ENCODE measurements around the gene ADAMTSL1. TPM values are rescaled to one million over a fixed set of nuclear protein-coding genes. Genes with fewer than 3 reads are reported as not detected.

ADAMTSL1 gene
- total and polyA plus RNA-seq, 2 donors (not counting 3 experiments of a cell fraction or from before 2014, with no cell fraction given), result 15.0 to 18.4 TPM

DNA sequence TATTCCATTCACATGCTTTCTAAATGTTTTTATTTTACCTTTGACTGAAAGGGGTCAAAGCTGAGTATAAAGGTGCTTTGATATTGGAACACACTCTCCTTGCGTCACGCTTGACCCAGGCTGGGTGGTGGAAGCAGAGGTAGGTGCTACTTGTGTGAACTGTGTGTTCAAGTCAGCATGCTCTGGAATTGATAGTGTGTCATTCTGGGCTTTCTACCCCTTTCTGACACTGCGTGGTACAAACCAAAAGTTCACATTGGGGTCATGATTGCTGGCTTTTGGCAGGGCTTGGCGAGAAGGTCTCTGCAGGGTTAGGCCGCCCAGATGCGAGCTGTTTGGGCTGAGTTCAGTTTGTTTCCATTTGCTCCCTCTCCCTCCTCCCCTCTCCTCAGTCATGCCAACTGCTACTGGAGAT is 131.8 kb downstream of the ADAMTSL1 start:
- H2AFZ ChIP-seq (ENCODE audit: low read depth, low read length), result no peak overlapping the region

More for the DNA sequence above, 131.8 kb downstream of the ADAMTSL1 start:
- H3K9me3 ChIP-seq (replicated peaks; ENCODE audit: control insufficient read depth, insufficient read depth, low read length), result no peaks in the 10 kb centered on the region
- dilution Hi-C loops (cut with MboI; ENCODE audit: extremely low pct_ligation_motif_present, low sequenced_read_pairs), result no loop called here
- ChIA-PET POLR2A (no interaction called here), CTCF (no interaction called here)
- TF ChIP-seq POLR2A (IDR thresholded peaks at IDR 0.05; ENCODE audit: low read depth, low read length) (no peak), EZH2 (IDR thresholded peaks at IDR 0.05; ENCODE audit: borderline replicate concordance, low read depth, low read length, severe bottlenecking) (no peak), GATA2 (IDR thresholded peaks at IDR 0.05; ENCODE audit: insufficient read depth, insufficient read length, low read depth, low read length) (no peak), POLR2AphosphoS5 (IDR thresholded peaks at IDR 0.05; ENCODE audit: insufficient read depth, low read depth, low read length) (no peak), FOS (IDR thresholded peaks at IDR 0.05; ENCODE audit: borderline replicate concordance, insufficient read depth, low read length) (no peak), JUN (IDR thresholded peaks at IDR 0.05; ENCODE audit: borderline replicate concordance, insufficient read depth, insufficient read length, low read depth) (no peak), MYC (IDR thresholded peaks at IDR 0.05; ENCODE audit: low read depth, low read length) (no peak)
- TF ChIP-seq, protein P1, sequence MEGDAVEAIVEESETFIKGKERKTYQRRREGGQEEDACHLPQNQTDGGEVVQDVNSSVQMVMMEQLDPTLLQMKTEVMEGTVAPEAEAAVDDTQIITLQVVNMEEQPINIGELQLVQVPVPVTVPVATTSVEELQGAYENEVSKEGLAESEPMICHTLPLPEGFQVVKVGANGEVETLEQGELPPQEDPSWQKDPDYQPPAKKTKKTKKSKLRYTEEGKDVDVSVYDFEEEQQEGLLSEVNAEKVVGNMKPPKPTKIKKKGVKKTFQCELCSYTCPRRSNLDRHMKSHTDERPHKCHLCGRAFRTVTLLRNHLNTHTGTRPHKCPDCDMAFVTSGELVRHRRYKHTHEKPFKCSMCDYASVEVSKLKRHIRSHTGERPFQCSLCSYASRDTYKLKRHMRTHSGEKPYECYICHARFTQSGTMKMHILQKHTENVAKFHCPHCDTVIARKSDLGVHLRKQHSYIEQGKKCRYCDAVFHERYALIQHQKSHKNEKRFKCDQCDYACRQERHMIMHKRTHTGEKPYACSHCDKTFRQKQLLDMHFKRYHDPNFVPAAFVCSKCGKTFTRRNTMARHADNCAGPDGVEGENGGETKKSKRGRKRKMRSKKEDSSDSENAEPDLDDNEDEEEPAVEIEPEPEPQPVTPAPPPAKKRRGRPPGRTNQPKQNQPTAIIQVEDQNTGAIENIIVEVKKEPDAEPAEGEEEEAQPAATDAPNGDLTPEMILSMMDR (IDR thresholded peaks at IDR 0.05; ENCODE audit: extremely low read depth in 1 of 2, insufficient read depth in 1 of 2, low read depth in 1 of 2, low read length in 2 of 2), result no peak
- TF ChIP-seq, protein P2, sequence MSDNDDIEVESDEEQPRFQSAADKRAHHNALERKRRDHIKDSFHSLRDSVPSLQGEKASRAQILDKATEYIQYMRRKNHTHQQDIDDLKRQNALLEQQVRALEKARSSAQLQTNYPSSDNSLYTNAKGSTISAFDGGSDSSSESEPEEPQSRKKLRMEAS (IDR thresholded peaks at IDR 0.05; ENCODE audit: insufficient read depth, insufficient read length), result no peak
- FAIRE-seq, result no peak
- H3K27ac ChIP-seq (ENCODE audit: insufficient read depth, low read depth, low read length), result no peak overlapping the region
- H3K27me3 ChIP-seq (ENCODE audit: control insufficient read depth in 2 of 2, insufficient read depth in 2 of 2, low read length in 2 of 2), result no peaks in the 10 kb centered on the region
- no peak overlapping the region for H3K4me3 ChIP-seq (replicated peaks in 1 of 3; ENCODE audit: insufficient read depth in 1 of 3, low read depth in 1 of 3, low read length in 3 of 3)
- H3K36me3 ChIP-seq (ENCODE audit: control insufficient read depth in 2 of 2, extremely low read depth in 1 of 2, insufficient read depth in 2 of 2, low read length in 2 of 2), result no peaks in the 10 kb centered on the region
- H3K9ac ChIP-seq (replicated peaks; ENCODE audit: extremely low read depth, insufficient read depth, low read length), result no peak overlapping the region
- no peaks in the 10 kb centered on the region for H3K79me2 ChIP-seq (ENCODE audit: control insufficient read depth, insufficient read depth, low read length)
- DNase-seq (ENCODE audit: low read depth, low spot score), result peak; percentile 52
- no peaks in the 10 kb centered on the region for H3K9me1 ChIP-seq (replicated peaks; ENCODE audit: control insufficient read depth, extremely low read depth, insufficient read depth, low read length)
- H4K20me1 ChIP-seq (replicated peaks; ENCODE audit: control insufficient read depth, extremely low read depth, insufficient read depth, low read length), result no peaks in the 10 kb centered on the region
- no peak overlapping the region for H3K4me2 ChIP-seq (ENCODE audit: insufficient read depth, low read length)
- intact Hi-C loops (cut with micrococcal nuclease), result no loop called here
- no TSS peak for BruUV-seq (replicated peaks)
- no peaks in the 10 kb centered on the region for H3K4me1 ChIP-seq (ENCODE audit: control insufficient read depth, extremely low read depth, insufficient read depth, low read length)
